DMS53 treated with DMSO at 0.1 percent for 48 hours (cell line): Measurements from ENCODE around the gene HMX2.
"Not testable (repeated sequence)": the region's sequence is repeated elsewhere in the genome, so short reads cannot be mapped to it uniquely, and the experiment has no call there.

Source experiments
- DNase-seq: peaks from one replicate; lab custom pipeline; 2025; ENCODE audit not compliant: unreplicated experiment; lab: John Stamatoyannopoulos, UW

Gene HMX2

DNA sequence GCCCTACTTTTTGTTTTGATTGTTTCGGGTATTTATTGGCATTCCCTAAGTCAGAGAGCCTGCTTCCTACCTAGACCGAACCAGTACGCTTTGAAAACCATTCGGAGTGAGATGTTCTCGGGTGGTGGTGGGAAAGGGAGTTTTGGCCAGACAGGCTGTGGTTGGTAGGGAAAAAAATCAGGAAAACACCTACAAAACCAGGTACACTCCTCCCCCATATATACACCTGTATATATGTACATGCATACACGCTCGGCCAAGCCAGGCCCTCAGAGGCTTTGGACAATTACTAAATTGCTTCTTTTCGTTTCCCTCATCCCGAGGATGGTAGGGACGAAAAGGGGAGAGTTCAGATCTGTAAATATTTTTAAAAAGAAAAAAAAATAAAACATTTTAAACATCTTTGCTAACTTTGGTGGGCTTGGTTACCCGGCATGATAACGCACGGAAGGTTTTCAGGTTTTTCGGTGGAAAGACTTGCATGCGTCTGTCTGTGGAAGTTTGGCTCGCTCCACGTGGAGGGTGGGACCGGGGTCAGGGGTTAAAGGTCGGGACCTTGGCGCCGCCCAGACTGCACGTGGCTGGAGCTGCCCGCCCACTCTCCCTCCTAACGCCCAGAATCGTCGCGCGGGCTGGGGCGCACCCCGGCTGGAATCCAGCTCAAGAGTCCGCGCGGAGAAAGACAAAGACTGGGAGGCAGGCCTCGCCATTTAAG is 2.5 kb downstream of the HMX2 start:
- peak; percentile 48 for DNase-seq

DNA sequence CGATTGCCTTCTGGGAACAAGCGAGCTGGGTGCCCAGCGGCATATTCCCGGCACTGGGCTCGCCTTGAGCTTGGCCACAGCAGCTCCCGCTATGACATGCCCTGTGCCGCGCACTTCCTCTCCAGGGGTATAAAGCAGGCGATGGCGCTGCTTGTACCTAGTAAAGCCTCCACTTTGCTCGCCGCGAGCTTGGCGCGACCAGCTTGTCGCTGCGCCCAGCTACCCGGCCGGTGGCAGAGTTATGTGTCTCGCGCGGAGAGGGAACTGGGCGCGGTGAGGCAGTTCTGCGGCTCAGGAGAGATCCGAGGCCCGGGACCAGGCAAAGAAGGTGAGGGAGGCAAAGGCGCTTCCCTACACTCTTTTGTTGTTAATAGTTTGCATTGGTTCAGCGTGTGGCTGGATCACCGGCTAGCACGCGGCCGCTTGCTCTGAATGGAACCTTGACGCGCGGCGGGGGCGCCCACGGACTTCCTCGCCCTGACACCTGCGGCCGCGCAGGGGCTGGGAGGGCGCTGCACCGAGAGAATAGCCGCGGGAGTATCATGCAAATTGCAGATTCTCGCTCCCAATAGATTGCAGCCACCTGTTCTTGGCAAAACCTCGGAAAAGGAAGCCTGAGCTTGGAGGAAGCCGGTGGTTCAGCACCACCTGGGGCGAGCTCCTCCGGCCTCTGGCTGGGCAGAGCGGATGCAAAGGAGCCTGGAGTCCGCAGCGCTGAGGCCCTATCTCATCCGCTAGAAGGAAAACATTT is 3.2 kb downstream of the HMX2 start:
- peak; percentile 64 for DNase-seq

DNA sequence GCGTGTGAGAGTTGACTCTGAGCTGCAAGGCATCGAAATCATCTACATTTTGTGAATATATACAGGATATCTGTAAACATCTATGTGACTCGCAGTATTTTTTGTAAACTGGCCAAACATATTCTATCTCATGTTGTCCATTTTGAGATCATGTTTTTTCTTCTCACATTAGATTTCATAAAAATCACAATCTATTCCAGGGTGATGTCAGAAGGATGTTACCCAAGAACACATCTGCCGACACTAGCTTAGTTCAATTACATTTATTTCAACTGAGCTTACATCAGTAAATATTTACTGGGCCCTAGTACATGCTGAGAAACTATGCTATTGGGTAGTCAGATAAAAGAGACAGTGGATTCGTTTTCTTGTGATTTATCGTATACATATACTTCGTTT is 3.8 kb downstream of the HMX2 start:
- no peak for DNase-seq

DNA sequence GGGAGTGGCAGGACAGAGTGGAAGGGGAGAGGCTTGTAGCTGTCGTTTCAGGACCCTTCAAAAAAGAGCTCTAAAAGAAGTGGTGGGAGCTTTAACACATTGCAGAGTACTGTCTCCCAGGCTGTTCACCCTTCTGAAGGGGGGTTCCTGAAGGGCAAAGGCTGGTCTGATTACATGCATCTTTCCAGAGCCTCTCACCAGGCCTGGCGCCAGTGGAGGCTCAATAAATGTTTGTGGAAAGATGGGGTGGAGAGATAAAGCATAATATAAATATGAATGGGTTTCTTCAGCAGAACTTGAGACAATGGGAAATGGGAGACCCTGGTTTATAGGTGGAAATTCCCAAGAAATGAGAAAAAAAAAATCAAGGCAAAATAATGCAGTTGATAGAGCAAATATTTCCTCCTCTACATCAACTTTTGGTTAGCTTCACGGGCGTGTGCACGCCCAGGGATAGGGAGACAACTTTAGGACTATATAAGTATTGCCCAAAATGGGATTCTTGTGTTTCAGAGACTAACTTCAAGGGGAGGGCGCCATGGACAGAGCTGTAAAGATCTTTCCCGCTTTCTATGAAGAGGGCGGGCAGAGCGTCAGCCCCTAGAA is 5.7 kb downstream of the HMX2 start:
- DNase-seq, result no peak

DNA sequence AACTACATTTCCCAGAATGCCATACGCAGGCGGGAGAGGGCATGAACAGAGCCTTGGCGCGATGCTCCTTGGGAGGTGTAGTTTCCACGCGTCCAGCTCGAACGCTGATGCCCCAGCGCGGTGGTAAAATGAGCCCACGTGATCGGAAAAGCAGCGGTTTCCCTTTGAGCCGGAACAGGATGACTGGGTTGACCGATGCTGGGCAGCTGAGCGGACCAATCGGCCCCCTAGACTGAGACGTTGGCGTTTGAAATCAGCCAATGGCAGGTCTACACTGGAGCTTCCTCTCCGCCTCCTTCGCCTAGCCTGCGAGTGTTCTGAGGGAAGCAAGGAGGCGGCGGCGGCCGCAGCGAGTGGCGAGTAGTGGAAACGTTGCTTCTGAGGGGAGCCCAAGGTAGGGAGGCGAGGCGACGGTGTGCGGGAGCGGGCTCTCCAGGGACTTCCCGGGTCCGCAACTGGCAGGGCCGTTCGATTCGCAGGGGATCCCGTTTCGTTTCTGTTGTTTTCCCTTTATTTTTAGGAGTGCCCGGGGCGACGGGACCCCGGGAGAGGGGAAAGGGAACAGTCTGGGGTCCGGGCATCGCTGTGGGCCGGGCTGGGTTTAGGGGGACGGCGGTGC is 6.3 kb downstream of the HMX2 start, which contains the start of gene BUB3:
TSS of gene BUB3 (plus strand) at position 311 of the 619 bp plus-strand sequence. CDS start 516 bp downstream, outside the sequence.
- DNase-seq, result peak; percentile 98

DNA sequence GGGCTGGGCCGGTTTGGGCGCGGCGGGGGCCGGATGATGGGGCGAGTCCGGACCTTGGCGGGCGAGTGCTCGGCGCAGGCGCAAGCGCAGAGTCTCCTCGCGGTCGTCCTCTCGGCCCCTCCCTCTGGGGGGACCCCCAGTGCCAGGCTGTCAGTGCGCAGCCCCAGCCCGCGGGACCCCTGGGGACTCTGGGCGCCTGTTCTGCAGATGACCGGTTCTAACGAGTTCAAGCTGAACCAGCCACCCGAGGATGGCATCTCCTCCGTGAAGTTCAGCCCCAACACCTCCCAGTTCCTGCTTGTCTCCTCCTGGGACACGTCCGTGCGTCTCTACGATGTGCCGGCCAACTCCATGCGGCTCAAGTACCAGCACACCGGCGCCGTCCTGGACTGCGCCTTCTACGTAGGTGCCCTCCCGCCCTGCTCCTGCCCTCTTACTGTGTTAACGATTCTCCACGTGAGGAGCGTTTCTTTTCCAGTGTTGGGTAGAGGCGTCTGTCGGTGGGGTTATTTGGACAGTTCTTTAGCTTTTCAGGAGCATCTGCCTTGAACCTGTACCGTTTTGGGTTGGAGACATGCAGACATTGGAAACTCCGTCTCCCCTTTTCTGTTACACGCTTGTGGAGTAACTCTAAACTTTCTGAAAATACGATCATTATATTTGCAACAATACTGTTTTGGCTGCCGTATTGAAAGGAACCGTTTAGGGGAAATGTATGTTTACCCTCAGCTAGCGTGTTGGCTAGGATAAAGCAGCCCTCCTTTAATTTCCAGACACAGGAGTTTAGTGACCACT is 7.0 kb downstream of the HMX2 start:
- no peak for DNase-seq

DNA sequence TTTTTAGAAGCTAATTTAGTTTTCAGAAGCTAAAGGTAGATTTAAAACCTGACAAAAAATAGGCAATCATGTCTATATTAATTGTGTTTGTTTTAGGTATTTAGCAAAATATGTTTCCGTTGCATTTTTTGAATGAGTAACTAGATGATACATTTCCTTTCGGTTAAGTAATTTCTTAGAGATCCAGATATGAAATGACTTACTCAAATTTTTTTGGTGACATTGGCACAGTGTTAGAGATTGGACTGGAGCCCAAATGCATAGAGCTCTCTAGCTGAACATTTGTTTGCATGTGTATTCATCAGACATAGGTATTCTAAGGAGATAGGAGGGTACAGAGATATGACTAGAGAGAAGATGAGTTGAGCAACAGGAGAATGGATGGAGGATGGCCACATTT is 8.1 kb downstream of the HMX2 start:
- DNase-seq, result no peak

DNA sequence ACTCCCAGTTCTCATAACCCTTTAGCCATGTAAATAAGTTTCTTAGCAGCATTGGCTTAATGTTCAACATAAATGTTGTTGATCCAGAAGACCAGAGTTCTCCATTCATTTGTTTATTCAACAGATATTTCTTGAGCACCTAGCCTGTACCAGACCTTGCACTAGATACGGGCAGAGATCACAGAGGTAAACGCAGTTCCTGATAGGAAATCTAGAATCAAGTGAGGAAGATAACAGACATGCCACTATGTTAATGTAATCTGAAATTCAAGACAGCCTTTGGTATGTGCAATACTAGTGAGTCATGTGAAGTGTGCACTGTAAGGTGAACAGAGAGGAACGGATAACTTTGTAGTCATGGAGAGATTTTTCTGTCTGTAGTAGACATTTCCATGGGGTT is 9.3 kb downstream of the HMX2 start:
- no peak for DNase-seq

DNA sequence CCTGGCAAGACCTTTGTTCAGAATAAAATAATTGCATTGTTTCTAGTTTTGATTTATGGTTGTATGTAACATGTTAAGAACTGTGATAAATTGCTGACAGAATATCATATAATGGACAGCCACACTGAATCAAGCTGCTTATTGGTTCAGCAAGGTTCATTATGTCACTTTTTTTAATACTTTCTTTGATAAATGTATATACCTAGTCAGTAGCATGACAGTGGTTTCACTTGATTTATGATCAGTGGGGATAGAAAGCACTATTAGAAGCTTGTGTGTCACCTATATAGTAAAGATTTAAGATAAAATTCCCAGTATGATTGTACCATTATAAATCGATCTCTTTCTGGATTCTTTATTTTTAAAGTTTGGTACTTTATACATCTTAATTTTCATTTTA is 10.7 kb downstream of the HMX2 start:
- no peak for DNase-seq

DNA sequence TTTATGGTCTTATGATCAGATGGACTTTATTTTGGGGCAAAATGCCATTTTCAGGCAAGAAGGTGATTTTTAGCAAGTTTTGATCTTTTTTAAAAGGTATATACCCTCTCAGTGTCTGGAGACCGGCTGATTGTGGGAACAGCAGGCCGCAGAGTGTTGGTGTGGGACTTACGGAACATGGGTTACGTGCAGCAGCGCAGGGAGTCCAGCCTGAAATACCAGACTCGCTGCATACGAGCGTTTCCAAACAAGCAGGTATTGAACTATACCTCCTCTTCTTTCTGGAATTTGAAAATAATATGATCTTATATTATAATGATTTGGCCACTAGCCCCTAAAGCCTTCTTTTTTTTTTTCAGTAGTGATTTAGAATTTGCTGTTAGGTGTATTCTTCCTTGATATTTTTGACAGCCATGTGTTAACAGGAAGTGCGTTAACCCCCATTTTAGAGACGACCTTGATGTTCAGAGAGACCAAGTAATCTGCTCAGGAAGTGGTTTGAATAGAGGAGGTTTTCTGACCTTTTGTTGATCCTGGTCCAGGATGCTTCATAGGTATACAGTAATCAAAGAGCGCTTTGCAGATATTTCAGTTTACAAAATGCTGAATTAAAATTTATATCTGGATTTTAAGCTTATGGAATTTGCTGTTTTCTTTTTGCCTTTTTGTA is 12.5 kb downstream of the HMX2 start:
- no peak for DNase-seq

DNA sequence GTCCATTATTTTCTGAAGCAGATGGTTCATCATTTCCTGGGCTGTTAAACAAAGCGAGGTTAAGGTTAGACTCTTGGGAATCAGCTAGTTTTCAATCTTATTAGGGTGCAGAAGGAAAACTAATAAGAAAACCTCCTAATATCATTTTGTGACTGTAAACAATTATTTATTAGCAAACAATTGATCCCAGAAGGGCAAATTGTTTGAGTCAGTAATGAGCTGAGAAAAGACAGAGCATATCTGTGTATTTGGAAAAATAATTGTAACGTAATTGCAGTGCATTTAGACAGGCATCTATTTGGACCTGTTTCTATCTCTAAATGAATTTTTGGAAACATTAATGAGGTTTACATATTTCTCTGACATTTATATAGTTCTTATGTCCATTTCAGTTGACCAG is 16.4 kb downstream of the HMX2 start:
- DNase-seq, result no peak

DNA sequence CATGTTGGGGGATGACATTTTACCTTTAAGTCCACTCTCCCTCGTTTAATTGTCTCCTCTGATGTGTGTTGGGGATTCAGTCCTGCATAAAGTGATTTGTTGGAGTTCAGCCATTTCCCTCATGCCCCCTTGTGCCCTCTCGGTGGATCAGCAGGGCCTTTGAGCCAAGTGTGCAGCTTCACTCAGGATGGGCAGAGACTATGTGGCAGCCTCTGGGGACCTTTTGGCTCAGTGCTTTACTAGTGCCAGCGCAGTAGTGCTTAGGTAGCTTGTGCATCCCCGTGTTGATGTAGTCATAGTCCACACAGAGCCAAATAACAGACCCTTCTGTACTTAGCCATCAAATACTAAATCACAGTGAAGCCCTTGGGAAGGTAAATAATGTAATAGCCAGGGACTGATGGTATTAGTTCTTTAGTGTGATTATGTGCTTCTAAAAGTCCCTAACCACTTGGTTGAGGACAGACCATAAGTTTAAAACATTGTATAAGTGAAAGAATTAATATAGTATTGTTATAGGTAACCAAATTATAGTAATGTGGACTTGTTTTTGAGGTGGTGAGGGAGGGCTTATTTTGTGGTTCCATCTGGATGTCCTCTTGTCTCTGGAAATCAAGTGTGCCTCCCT is 17.6 kb downstream of the HMX2 start:
- DNase-seq, result no peak

DNA sequence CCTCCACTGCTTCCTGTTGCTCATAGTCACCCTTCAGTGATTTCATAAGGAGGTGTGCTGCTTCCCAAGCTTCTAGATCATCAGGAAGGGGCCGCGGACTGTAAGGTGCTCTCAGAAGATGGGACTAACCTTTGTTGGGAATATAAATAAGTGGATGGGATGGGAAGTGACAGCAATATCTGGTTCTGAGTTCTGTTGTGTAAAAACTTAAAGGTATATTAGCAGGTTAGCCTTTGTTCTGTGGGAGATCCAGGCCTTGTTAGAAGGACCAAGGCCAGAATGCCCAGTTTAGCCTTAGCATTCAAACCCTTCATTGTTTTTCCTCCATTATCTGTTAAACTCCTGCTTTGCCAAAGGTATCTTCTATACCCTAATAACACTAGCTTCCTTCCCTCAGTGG is 18.7 kb downstream of the HMX2 start:
- DNase-seq, result no peak

DNA sequence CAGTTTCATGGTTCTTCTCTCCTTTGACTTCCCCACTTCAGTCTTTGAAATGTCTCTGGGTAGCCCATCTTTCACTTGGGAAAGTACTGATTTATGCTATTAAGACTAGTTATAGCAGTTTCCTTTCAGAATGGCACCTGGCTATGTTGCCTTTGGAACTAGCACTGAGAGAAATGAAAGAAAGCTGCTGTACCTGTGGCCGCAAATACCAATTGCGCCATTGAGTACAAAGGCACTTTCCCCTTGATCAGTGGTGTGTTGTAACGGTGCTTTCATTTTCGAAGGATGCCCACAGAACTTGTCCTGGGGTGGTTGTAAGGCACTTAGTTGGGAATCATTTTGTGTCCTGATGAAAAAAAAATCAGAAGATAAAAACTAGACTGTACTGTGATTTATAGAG is 23.0 kb downstream of the HMX2 start:
- no peak for DNase-seq

DNA sequence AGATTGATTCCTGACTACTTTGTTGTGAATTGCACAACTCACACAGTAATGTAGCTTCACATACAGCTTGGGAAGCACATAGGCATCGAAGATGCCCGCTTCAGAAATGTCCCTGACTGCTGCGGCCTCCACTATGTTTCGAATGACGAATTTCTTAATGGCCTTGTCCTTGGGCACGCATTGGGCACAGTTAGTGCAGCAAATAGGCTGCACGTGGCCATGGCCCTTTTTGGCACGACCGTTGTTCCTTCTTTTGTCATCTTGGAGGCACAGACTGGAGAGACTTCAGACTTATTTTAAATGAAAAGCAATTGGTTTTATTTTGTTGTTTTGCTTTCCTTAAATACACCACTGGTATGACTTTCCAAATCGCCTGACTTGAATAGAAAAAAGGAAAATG is 23.7 kb downstream of the HMX2 start:
- DNase-seq, result not testable (repeated sequence)

DNA sequence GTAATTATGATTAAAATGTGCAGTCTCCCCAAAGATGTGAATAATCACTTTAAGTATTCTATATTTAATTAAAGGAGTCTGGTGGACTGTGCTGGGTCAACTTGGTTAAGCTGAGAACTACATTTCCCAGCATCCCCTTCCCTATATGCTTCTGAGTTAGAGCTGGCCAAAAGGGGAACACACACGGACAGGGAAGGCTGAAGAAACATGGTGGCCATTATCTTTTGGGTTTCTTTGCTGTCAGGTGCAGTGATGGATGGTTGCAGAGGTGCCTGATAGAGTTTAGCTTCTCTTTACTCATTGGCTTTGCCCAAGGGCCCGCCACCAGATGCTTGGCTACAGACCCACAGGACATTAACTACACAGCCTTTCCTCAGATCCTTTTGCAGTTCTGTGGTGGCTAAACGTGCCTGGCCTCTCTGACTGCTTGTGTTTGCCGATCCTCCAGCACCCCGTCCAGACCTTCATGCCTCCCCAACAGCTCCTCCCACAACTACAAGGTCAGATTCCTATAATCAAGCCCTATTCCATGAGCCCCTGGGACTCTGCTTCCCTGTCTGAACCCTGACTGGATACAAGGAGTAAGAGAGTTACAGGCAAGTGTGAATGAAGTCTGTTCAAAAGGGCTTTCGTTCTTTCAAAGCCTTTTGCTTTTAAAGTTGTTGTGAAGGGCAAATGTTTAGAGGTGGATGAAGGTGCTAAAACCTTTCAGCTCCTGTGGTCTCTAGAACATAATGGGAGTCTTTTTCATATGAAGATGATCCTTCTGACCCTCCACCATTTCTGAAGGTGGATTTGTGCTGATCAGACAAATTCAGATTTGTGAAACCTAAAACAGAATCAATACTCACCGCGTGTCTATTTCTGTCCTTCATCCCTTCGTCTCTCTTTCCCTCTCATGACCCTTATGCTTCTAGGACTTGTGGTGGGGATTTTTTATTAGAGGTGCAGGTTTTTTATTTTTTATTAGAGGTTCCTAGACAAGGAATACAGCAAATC is 27.8 kb downstream of the HMX2 start:
- no peak for DNase-seq

DNA sequence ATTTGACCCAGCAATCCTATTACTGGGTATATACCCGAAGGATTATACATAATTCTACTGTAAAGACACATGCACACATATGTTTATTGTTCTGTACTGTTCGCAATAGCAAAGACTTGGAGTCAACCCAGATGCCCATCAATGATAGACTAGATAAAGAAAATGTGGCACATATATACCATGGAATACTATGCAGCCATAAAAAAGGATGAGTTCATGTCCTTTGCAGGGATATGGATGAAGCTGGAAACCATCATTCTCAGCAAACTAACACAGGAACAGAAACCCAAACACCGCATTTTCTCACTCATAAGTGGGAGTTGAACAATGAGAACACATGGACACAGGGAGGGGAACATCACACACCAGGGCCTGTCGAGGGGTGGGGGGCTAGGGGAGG is 30.5 kb downstream of the HMX2 start:
- not testable (repeated sequence) for DNase-seq
